GM12891 (cell line): ENCODE results near the gene SSU72.

Experiments used
- POLR2A ChIP-seq: IDR thresholded peaks from 2 replicates; pipeline ENCODE4 v1.6.1; 2011; ENCODE audit warnings: low read depth, low read length, control low read depth
- POLR2AphosphoS5 ChIP-seq: IDR thresholded peaks from 2 replicates; pipeline ENCODE4 v1.6.1; 2011; ENCODE audit warnings: low read depth, low read length, control low read depth
- POU2F2 ChIP-seq: IDR thresholded peaks from 2 replicates; pipeline ENCODE4 v1.6.1; 2011; ENCODE audit warnings: low read depth, mild to moderate bottlenecking, control low read depth, low read length, moderate library complexity
- TAF1 ChIP-seq: IDR thresholded peaks from 2 replicates; pipeline ENCODE4 v1.6.1; 2011; ENCODE audit warnings: low read depth, low read length, control low read depth

DNA sequence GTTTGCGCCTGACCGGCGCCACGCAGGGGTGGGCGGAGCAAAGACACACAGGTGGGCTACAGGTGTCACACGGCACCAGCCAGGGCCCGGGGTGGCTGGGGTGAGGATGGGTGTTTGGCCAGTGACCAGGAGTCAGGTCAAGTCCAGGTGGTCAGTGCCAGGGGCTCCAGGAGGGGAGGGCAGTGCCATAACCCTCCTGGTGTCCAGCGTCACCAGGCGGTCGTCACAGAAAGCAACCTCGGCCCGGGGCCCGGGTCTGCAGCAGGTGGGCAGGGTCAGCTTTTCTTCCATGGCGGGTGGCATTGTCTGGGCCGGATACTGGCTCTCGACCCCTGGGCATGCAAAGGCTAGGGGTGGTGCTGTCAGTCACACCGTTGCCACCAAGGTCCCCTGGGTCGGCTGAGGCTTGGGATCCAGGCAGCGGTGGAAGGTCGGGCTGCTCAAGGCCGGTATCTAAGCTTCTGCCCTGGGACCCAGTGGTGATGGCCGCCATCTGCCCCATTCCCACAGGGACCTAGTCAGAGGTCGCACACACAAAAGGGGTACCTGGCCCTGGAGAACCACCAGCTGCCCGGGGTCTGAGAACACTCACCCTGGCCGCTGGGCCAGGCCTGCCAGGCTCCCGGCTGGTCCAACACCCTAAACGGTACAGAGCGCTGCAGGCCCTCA, 23.5 kb upstream of the SSU72 start:
- no peak for TF ChIP-seq POU2F2
- TF ChIP-seq POLR2AphosphoS5 = no peak
- TF ChIP-seq TAF1 = no peak
- TF ChIP-seq POLR2A = no peak
